ENCODE measurements around the gene PTPRM. TPM values are rescaled to one million over a fixed set of nuclear protein-coding genes. Genes with fewer than 3 reads are reported as not detected.

Gene PTPRM
- total RNA-seq, 1 experiment from 2014 or later = 6.2 TPM

- no peaks in the 10 kb centered on the region for H3K4me1 Mint-ChIP-seq
- H3K56ac ChIP-seq (ENCODE audit: insufficient read length, low read depth, low read length) = no peak overlapping the region
- TF ChIP-seq CTCF (conservative IDR thresholded peaks at IDR 0.05) = no peak
- H3K27me3 ChIP-seq (ENCODE audit: insufficient read depth, low read length) = no peaks in the 10 kb centered on the region
- H3K4ac ChIP-seq (ENCODE audit: low read depth, low read length) = no peak overlapping the region
- H4K91ac ChIP-seq (ENCODE audit: insufficient read length, low read depth, low read length) = no peak overlapping the region
- no peak overlapping the region for H2BK20ac ChIP-seq (ENCODE audit: low read depth, low read length, poor library complexity, severe bottlenecking)
- no peak overlapping the region for H2BK12ac ChIP-seq (ENCODE audit: insufficient read length, low read depth, low read length)
- WGBS (ENCODE audit: extremely low coverage, insufficient read length, low lambda C conversion rate) = no CpG with 5 or more reads among the region's 2 CpGs
- no peak overlapping the region for H3K23ac ChIP-seq (ENCODE audit: insufficient read length, low read depth, low read length)
- no peaks in the 10 kb centered on the region for H3K79me2 ChIP-seq (ENCODE audit: insufficient read depth, low read length)
- H2AK5ac ChIP-seq (ENCODE audit: insufficient read length, low read length) = no peak overlapping the region
- no peak overlapping the region for H2AFZ ChIP-seq (ENCODE audit: low read length)
- no peak overlapping the region for H3K27ac ChIP-seq (ENCODE audit: insufficient read length, low read depth, low read length)
- no peak overlapping the region for H3K4me2 ChIP-seq (ENCODE audit: insufficient read depth, insufficient read length, low read length)
- H3K18ac ChIP-seq (ENCODE audit: insufficient read length, low read depth, low read length) = no peak overlapping the region
- H3K27ac Mint-ChIP-seq = no peak overlapping the region
- H4K5ac ChIP-seq (ENCODE audit: insufficient read length, low read depth, low read length) = no peak overlapping the region
- H3K9ac ChIP-seq (ENCODE audit: extremely low read depth, insufficient read length, low read length) = no peak overlapping the region
- no peaks in the 10 kb centered on the region for H3K4me1 ChIP-seq (ENCODE audit: insufficient read depth, low read length)
- no peak overlapping the region for H3T11ph ChIP-seq (ENCODE audit: low read length)
- no peaks in the 10 kb centered on the region for H3K79me1 ChIP-seq (ENCODE audit: insufficient read depth, low read depth, low read length, poor library complexity, severe bottlenecking)
- H3K4me3 Mint-ChIP-seq = no peak overlapping the region
- H2BK120ac ChIP-seq (ENCODE audit: low read depth, low read length, poor library complexity, severe bottlenecking) = no peak overlapping the region
- H4K20me1 ChIP-seq (ENCODE audit: control insufficient read depth, insufficient read depth, insufficient read length) = peaks cover 2% of the 10 kb centered on the region
- DNase-seq = no peak
- no peak overlapping the region for H4K8ac ChIP-seq (replicated peaks; ENCODE audit: insufficient read length, low read depth, low read length)
- no peaks in the 10 kb centered on the region for H3K27me3 Mint-ChIP-seq (ENCODE audit: low read depth)
- no peaks in the 10 kb centered on the region for H3K36me3 Mint-ChIP-seq (ENCODE audit: insufficient read depth in 1 of 3, low read depth in 3 of 3)
- no peaks in the 10 kb centered on the region for H3K9me3 Mint-ChIP-seq
- no peaks in the 10 kb centered on the region for H3K23me2 ChIP-seq (ENCODE audit: insufficient read length, low read depth, low read length, poor library complexity, severe bottlenecking)
- H2BK15ac ChIP-seq (ENCODE audit: low read depth, low read length) = no peak overlapping the region
- H3K14ac ChIP-seq (ENCODE audit: insufficient read depth, low read length) = no peak overlapping the region
- H3K9me3 ChIP-seq (ENCODE audit: control insufficient read depth, low read depth, low read length) = no peaks in the 10 kb centered on the region
- no peak overlapping the region for H2BK5ac ChIP-seq (ENCODE audit: insufficient read length, low read length)
Observed at GRCh38 chr18:8298186-8298585, 731.1 kb downstream of the PTPRM start.
